ENCODE results near the gene CERS1. TPM values are rescaled to one million over a fixed set of nuclear protein-coding genes. Genes with fewer than 3 reads are reported as not detected.

CERS1 gene
- under 1 TPM; 0.20 to 0.24 TPM for total RNA-seq
- polyA plus RNA-seq (ENCODE audit: insufficient read length in 6 of 6): 1 to 10 TPM; 3.2 to 4.0 (median 3.6) TPM
- long read RNA-seq, donor 1: 0 reads
- long read RNA-seq, donor 2, partial matches to known transcripts: 0 of 1 reads
- long read RNA-seq, donor 2, other reads (novel, unspliced or antisense): 0 of 1 reads
- long read RNA-seq, donor 3, partial matches to known transcripts: 0 of 2 reads
- long read RNA-seq, donor 3, other reads (novel, unspliced or antisense): 0 of 2 reads
- long read RNA-seq, donor 4: 0 reads
- long read RNA-seq, donor 5, partial matches to known transcripts: 0 of 4 reads
- long read RNA-seq, donor 5, other reads (novel, unspliced or antisense): 0 of 4 reads
- long read RNA-seq, donor 6, partial matches to known transcripts: 0 of 1 reads
- long read RNA-seq, donor 6, other reads (novel, unspliced or antisense): 0 of 1 reads
- long read RNA-seq, donor 7: 0 reads
- long read RNA-seq, donor 8: 0 reads
- long read RNA-seq, donor 9: 0 reads
- long read RNA-seq, donor 10: 0 reads
- long read RNA-seq, donor 11: 0 reads
- long read RNA-seq, donor 12: 0 reads

GRCh38 chr19:18895824-18896341 is at the start of gene CERS1:
Gene CERS1 (minus strand): TSS chr19:18896158. CDS start chr19:18896072, 86 bp downstream.
- H3K36me3 ChIP-seq: peaks cover 0 to 25% of the 10 kb centered on the region in 2 donors
- no peak for TF ChIP-seq CTCF (IDR thresholded peaks at IDR 0.05)
- no peaks in the 10 kb centered on the region for H3K9me3 ChIP-seq
- no peak within 1 kb of the TSS for H3K27ac ChIP-seq
- DNase-seq: no peak
- peaks cover 0 to 16% of the 10 kb centered on the region in 2 donors for H3K4me1 ChIP-seq
- peak within 1 kb of the TSS; percentile 12 to 28 for H3K4me3 ChIP-seq
- H3K27me3 ChIP-seq: peaks cover 15 to 49% of the 10 kb centered on the region in 2 donors
- intact Hi-C loops (cut with DNase I): no loop called here
- no peak for ATAC-seq

- Histone ChIP-seq H3K4me1 (peaks cover 0 to 11% of the 10 kb centered on the region in 2 donors), H3K9me3 (no peaks in the 10 kb centered on the region), H3K27ac (no peak overlapping the region), H3K36me3 (no peaks in the 10 kb centered on the region), H3K4me3 (no peak overlapping the region), H3K27me3 (peaks cover 0 to 5% of the 10 kb centered on the region in 2 donors)
- intact Hi-C loops (cut with DNase I): no loop called here
- ATAC-seq (no peak), DNase-seq (no peak)
- TF ChIP-seq CTCF (IDR thresholded peaks at IDR 0.05): no peak
Observed at GRCh38 chr19:18945297-18945696, 49.3 kb upstream of the CERS1 start.

GRCh38 chr19:18943465-18943864 is 47.5 kb upstream of the CERS1 start:
- no peaks in the 10 kb centered on the region for H3K9me3 ChIP-seq
- peaks cover 0 to 9% of the 10 kb centered on the region in 2 donors for H3K27me3 ChIP-seq
- no peak overlapping the region for H3K4me3 ChIP-seq
- H3K27ac ChIP-seq: no peak overlapping the region
- ATAC-seq: no peak
- peaks cover 0 to 20% of the 10 kb centered on the region in 2 donors for H3K4me1 ChIP-seq
- no peak for TF ChIP-seq CTCF (IDR thresholded peaks at IDR 0.05)
- peaks cover 0 to 3% of the 10 kb centered on the region in 2 donors for H3K36me3 ChIP-seq
- no peak for DNase-seq
- intact Hi-C loops (cut with DNase I): no loop called here

GRCh38 chr19:18942692-18943091 is 46.7 kb upstream of the CERS1 start:
- H3K36me3 ChIP-seq: peaks cover 0 to 11% of the 10 kb centered on the region in 2 donors
- H3K4me1 ChIP-seq: peaks cover 0 to 20% of the 10 kb centered on the region in 2 donors
- H3K27me3 ChIP-seq: peaks cover 0 to 9% of the 10 kb centered on the region in 2 donors
- TF ChIP-seq CTCF (IDR thresholded peaks at IDR 0.05): no peak
- H3K9me3 ChIP-seq: no peaks in the 10 kb centered on the region
- ATAC-seq (no peak), DNase-seq (no peak)
- intact Hi-C loops (cut with DNase I): no loop called here
- no peak overlapping the region for H3K4me3 ChIP-seq
- no peak overlapping the region for H3K27ac ChIP-seq
